ENCODE data around the gene ISOC2. TPM values are rescaled to one million over a fixed set of nuclear protein-coding genes. Genes with fewer than 3 reads are reported as not detected.

The ISOC2 gene
- total RNA-seq, 1 experiment from 2014 or later = 114 TPM

- no peak for DNase-seq (ENCODE audit: low spot score)
Measured at GRCh38 chr19:55479045-55479444, 17.6 kb upstream of the ISOC2 start.

- DNase-seq (ENCODE audit: low spot score) = no peak
Measured at GRCh38 chr19:55478364-55478763, 16.9 kb upstream of the ISOC2 start.

GRCh38 chr19:55477905-55478304, 16.5 kb upstream of the ISOC2 start:
- no peak for DNase-seq (ENCODE audit: low spot score)

DNA sequence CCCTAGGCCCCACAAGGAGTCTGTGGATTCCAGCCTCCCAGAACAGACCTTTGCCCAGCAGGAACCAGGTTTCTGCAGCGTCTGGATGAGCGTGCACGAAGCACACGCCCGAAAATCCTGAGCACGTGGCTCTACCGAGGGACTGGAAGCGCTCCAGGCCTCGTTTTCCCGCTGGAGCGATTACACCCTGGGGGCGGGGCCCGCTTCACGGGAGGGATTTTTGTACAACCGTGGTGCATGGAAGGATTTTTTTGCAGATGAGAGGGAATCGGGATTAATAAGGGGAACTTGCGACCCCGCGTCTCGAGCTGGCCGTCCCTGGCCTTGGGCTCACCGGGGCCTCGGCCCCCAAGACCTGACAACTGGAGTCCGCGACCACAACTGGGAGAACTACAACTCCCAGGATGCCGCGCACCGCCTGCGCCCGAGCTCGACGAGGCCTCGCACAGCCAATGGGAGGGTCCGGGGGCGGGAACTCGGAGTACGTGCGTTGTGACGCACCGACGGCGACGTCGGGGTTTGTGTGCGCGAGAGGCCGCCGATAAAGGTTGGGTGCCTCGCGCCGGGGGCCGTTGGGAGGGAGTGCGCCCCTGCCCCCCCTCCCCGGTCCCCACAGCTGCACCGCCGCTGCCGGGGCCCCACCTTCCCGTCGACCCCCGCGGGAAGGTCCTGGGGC, 14.8 kb upstream of the ISOC2 start, which contains the start of gene ZNF628:
Gene ZNF628 (plus strand): TSS at position 518 of the 676 bp plus-strand sequence. CDS start 3,294 bp downstream, outside the sequence.
- peak; percentile 97 for DNase-seq (ENCODE audit: low spot score)

DNA sequence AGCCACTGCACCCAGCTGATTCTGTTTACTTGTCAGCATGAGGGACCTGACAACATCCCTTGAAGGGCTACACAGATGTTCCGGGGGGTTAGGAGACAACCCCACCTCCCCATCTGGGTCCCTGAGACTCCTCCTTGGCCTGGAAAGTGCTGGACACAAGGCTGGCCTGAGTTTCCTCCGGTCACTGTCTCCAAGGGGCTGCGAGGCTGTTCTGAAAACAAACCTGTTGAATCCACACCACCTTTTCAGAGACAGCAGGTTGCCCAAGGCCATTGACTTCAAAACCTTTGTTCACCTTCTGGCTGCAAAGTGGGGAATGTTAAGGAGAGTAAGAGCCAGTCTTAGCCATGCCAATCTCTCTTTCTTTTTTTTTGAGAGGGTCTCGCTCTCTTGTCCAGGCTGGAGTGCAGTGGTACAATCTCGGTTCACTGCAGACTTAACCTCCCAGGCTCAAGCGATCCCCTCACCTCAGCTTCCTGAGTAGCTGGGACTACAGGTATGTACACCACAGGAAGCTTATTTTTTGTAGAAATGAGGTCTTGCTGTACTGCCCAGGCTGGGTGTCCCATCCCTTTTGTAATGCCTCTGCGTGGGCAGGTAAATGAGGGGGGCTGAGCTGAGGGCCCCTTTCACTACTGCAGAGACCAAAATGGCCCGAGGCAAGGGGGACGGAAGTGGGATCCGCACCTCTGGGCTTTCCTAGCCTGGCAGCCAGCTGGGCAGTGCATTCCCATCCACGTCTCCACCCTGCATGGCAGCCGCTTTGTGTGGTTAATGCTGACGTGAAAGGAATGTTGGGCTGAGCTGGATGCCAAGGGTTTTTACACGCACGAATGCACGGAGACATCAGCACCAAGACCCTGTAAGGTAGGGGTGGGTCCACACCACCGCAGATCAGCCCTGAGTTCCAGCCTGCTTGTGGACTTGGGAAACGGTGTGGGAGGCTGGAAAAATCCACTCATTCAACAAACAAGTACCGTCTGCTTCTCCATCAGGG, 13.1 kb upstream of the ISOC2 start:
- peak; percentile 65 for DNase-seq (ENCODE audit: low spot score)

- peak; percentile 54 for DNase-seq (ENCODE audit: low spot score)
Measured at GRCh38 chr19:55473225-55474012, 12.0 kb upstream of the ISOC2 start.

- peak; percentile 87 for DNase-seq (ENCODE audit: low spot score)
Measured at GRCh38 chr19:55472463-55472862, 11.0 kb upstream of the ISOC2 start.

- no peak for DNase-seq (ENCODE audit: low spot score)
Measured at GRCh38 chr19:55471266-55471665, 9.8 kb upstream of the ISOC2 start.

- no peak for DNase-seq (ENCODE audit: low spot score)
Measured at GRCh38 chr19:55468054-55468393, 6.6 kb upstream of the ISOC2 start.

GRCh38 chr19:55467236-55468053, 6.0 kb upstream of the ISOC2 start:
- DNase-seq (ENCODE audit: low spot score) = peak; percentile 45

DNA sequence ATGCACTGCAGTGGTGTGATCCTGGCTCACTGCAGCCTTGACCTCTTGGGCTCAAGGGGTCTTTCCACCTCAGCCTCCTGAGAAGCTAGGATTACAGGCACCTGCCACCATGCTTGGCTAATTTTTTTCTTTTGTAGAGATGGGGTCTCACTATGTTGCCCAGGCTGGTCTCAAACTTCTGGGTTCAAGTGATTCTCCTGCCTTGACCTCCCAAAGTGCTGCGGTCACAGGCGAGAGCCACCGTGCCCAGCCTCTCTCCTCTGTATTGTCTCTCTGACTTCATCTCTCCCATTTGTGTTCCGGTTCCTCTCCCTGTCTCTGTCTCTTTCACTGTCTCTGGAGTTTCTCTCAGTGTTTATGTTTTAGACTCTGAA, 4.8 kb upstream of the ISOC2 start:
- DNase-seq (ENCODE audit: low spot score) = no peak

DNA sequence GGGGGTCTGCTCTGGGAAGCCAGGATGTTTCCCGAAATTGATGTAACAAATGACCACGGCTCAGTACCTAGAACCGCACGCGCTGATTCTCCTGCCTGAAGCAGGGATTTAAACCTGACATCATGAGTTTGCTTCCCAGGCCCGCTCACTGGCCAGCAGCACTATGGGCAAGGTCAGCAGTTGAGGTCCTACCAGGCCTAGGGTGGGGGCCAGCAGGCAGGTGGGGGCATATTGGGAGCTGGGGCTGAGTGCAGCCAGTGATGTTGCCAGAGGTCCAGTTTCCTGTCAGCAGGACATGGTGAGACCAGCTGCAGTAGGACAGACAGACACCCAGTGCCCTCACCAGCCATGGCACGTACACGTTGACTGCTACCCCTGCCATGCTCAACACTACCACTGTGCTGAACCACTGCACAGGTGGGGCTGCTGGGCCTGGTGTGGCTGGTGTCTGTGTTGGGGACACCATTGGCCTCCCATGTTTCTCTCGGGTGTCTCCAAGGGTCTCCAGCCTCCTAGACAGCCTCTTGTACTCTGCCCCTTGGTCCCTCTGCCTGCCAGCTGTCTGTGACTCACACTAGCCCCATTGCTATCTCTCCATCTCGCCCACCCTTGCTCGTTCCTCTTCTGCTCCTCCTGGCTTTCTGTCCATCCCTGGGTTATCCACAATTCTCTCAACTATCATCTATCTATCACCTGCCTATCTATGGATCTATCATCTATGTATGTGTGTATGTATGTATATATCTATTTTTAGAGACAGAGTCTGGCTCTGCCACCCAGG, 4.2 kb upstream of the ISOC2 start:
- no peak for DNase-seq (ENCODE audit: low spot score)

- DNase-seq (ENCODE audit: low spot score) = no peak
Measured at GRCh38 chr19:55464662-55465054, 3.2 kb upstream of the ISOC2 start, which contains the start of gene C19orf85. Gene C19orf85, minus strand, starts transcription at chr19:55464751. Its CDS starts 197 bp downstream, at chr19:55464554.

- DNase-seq (ENCODE audit: low spot score) = no peak
Measured at GRCh38 chr19:55464039-55464661, 2.7 kb upstream of the ISOC2 start.

DNA sequence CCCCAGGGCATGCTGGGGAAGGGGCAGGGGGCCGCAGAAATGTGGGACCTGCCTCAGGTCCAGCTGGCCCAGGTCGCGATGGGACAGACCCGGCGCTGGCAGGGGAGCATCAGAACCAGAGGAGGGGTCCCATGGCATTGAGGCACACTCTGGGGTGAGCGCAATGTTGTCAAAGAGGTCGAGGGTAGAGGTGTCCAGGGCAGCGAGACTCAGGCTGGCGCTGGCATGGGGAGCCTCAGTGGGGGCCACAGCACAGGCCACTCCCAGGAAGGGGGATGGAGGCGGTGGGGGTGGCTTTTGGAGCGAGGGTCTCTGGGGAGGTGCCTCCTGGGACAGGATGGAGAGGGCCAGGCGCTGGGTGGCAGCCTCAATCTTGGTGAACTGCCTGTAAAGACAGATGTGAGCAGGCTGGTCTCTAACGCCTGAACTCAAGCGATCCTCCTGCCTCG, 2.2 kb upstream of the ISOC2 start:
- no peak for DNase-seq (ENCODE audit: low spot score)

DNA sequence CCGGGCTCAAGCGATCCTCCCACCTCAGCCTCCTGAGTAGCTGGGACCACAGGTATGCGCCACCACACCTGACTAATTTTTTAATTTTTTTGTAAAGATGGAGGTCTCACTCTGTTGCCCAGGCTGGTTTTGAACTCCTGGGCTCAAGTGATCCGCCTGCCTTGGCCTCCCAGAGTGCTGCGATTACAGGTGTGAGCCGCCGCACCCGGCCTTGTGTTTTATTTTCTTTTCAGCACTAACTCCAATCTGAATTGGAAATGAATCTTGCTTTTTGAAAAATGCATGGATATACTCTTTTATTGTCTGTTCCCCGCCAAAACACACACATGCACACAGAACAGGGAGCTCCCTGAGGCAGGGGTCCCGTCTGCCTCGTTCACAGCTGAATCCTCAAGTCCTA, 1.3 kb upstream of the ISOC2 start:
- DNase-seq (ENCODE audit: low spot score) = no peak

- DNase-seq (ENCODE audit: low spot score) = peak; percentile 51
Measured at GRCh38 chr19:55461974-55462626, 658 bp upstream of the ISOC2 start.

GRCh38 chr19:55460670-55461258, 678 bp downstream of the ISOC2 start:
- DNase-seq (ENCODE audit: low spot score) = peak; percentile 65

Measured in A172 (cell line).